GM23338 (cell line): ENCODE results near the gene CT45A1. TPM values are rescaled to one million over a fixed set of nuclear protein-coding genes. Genes with fewer than 3 reads are reported as not detected.
A peak's percentile ranks its signal among the peaks of the same experiment; 100 is the strongest.

Experiments used
- ATAC-seq: fragments of 200-7000 bp; cut with Tn5 transposase; 3 replicates; pipeline ENCODE4 v1.9.1; 2020
- DNase-seq: peaks from one replicate; pipeline ENCODE4 v3.0.0-alpha.2; 2015; ENCODE audit warnings: low spot score
- H2AFZ ChIP-seq: fragments of 200-600 bp; sonication (generic); 2 replicates; pipeline ENCODE4 v1.8.0; 2016; ENCODE audit warnings: antibody characterized with exemption, mild to moderate bottlenecking, moderate library complexity
- H3F3A ChIP-seq: fragments of 200-600 bp; sonication (generic); replicated peaks from 2 replicates; pipeline ENCODE4 v1.8.0; 2017; ENCODE audit warnings: antibody characterized with exemption, mixed run types, low read depth
- H3K27ac ChIP-seq: fragments of 200-600 bp; sonication (generic); 2 replicates; pipeline ENCODE4 v1.6.1; 2016; ENCODE audit warnings: low read depth
- H3K27me3 ChIP-seq: fragments of 200-600 bp; sonication (generic); 2 replicates; pipeline ENCODE4 v1.8.0; 2016; ENCODE audit warnings: mild to moderate bottlenecking, mixed run types, moderate library complexity; ENCODE audit not compliant: insufficient read depth
- H3K36me3 ChIP-seq: fragments of 200-600 bp; sonication (generic); 2 replicates; pipeline ENCODE4 v1.8.0; 2016; ENCODE audit warnings: mild to moderate bottlenecking; ENCODE audit not compliant: insufficient read depth
- H3K4me1 ChIP-seq: fragments of 200-600 bp; sonication (generic); 2 replicates; pipeline ENCODE4 v1.8.0; 2016; ENCODE audit warnings: mild to moderate bottlenecking, moderate library complexity; ENCODE audit not compliant: insufficient read depth
- H3K4me2 ChIP-seq: fragments of 200-600 bp; sonication (generic); 2 replicates; pipeline ENCODE4 v1.7.1; 2017; ENCODE audit warnings: mixed run types
- H3K4me3 ChIP-seq: fragments of 200-600 bp; sonication (generic); 2 replicates; pipeline ENCODE4 v1.6.1; 2016; ENCODE audit warnings: mixed run types
- H3K79me2 ChIP-seq: fragments of 200-600 bp; sonication (generic); replicated peaks from 2 replicates; pipeline ENCODE4 v1.8.0; 2017; ENCODE audit warnings: mild to moderate bottlenecking; ENCODE audit not compliant: insufficient read depth
- H3K9me2 ChIP-seq: fragments of 200-600 bp; sonication (generic); 2 replicates; pipeline ENCODE4 v1.8.0; 2017; ENCODE audit not compliant: insufficient read depth
- H4K20me1 ChIP-seq: fragments of 200-600 bp; sonication (generic); replicated peaks from 2 replicates; pipeline ENCODE4 v1.8.0; 2017; ENCODE audit warnings: mild to moderate bottlenecking; ENCODE audit not compliant: insufficient read depth
- H3K27ac Mint-ChIP-seq: 2 replicates; pipeline ENCODE4 v1.8.0; 2020; ENCODE audit warnings: inconsistent platforms, mild to moderate bottlenecking, moderate library complexity, mixed read lengths
- H3K27me3 Mint-ChIP-seq: 3 replicates; pipeline ENCODE4 v1.8.0; 2022; ENCODE audit warnings: low read depth, mild to moderate bottlenecking, moderate library complexity, mixed read lengths, inconsistent platforms; ENCODE audit not compliant: insufficient read depth, poor library complexity
- H3K36me3 Mint-ChIP-seq: 3 replicates; pipeline ENCODE4 v1.8.0; 2021; ENCODE audit warnings: low read depth, mild to moderate bottlenecking, inconsistent platforms, moderate library complexity, mixed read lengths
- H3K4me1 Mint-ChIP-seq: 3 replicates; pipeline ENCODE4 v1.8.0; 2020; ENCODE audit warnings: mild to moderate bottlenecking, inconsistent platforms, mixed read lengths
- H3K4me3 Mint-ChIP-seq: 3 replicates; pipeline ENCODE4 v1.8.0; 2021; ENCODE audit warnings: moderate library complexity, mild to moderate bottlenecking, inconsistent platforms, mixed read lengths
- H3K9me3 Mint-ChIP-seq: 3 replicates; pipeline ENCODE4 v1.8.0; 2020; ENCODE audit warnings: moderate library complexity, mild to moderate bottlenecking, inconsistent platforms, mixed read lengths
- POLR2AphosphoS5 ChIP-seq: IDR thresholded peaks from 2 replicates; pipeline ENCODE4 v1.6.1; 2016; ENCODE audit warnings: antibody characterized with exemption, low read depth
- ZNF331 ChIP-seq: fragments of 250-450 bp; sonication (Bioruptor Pico); IDR thresholded peaks from 2 replicates; pipeline ENCODE4 v1.5.0; 2020; ENCODE audit warnings: low read depth, mild to moderate bottlenecking, moderate library complexity
- polyA plus RNA-seq: library from polyadenylated mRNA; unstranded; fragments of >200 nt; fragmentation: Nextera tagmentation; extraction: Ambion mirVana; gene quantifications from 2 replicates; pipeline ENCODE4 v1.2.1, GENCODE V29; 2016
- total RNA-seq: library from RNA; depleted of rRNA; stranded (reverse); fragments of >200 nt; shearing (Covaris generic); gene quantifications from 2 replicates; pipeline ENCODE4 v1.2.3, GENCODE V29; 2014
- TF ChIP-seq, protein P1 (sequence below): fragments of 250-450 bp; sonication (Bioruptor Pico); IDR thresholded peaks from 2 replicates; pipeline ENCODE4 v1.5.0; 2020; ENCODE audit warnings: mild to moderate bottlenecking, moderate library complexity
- TF ChIP-seq, protein P2 (sequence below), 2 experiments: fragments of 200-600 bp in 1 of 2; sonication (generic) in 1 of 2; conservative IDR thresholded peaks; 2 replicates each; pipeline versions ENCODE4 v1.5.1 to v1.6.1; 2016 to 2017; ENCODE audit warnings: antibody characterized with exemption in 2 of 2, low read depth in 2 of 2, mild to moderate bottlenecking in 2 of 2, moderate library complexity in 1 of 2

Gene CT45A1
- total and polyA plus RNA-seq, 2 experiments from 2014 or later: not detected

DNA sequence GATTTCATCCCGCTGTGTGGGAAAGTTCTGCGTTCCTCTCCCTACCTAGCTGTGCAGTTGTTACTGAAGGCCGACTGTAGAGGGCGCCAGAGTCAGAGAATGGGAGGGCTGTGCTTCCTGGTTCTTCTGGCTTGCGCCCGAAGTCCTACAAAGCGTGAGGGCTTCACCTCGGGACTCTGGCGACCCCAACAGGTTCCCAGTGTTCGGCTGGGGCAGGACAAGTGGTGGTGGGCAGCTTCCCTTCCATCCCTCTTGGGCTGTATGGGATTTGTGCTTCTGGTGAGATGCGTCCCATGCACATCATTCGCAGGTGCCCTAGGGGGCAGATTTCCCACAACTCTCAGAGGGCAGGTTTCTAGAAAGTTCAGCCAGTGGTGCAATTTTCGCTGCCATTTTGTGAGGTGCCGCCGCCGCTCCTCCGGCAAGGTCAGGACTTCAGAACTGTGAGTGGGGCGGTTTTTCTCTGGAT, 27.3 kb downstream of the CT45A1 start:
- DNase-seq (peak; percentile 78), ATAC-seq (peak; percentile 85)
- Histone ChIP-seq H4K20me1 (no peaks in the 10 kb centered on the region), H3K27ac (no peak overlapping the region), H3K9me2 (no peaks in the 10 kb centered on the region), H3K79me2 (no peaks in the 10 kb centered on the region), H3K4me3 (no peak overlapping the region), H3K27me3 (no peaks in the 10 kb centered on the region), H3F3A (no peaks in the 10 kb centered on the region), H2AFZ (no peak overlapping the region), H3K4me2 (no peak overlapping the region), H3K36me3 (no peaks in the 10 kb centered on the region), H3K4me1 (no peaks in the 10 kb centered on the region)
- TF ChIP-seq, protein P1, sequence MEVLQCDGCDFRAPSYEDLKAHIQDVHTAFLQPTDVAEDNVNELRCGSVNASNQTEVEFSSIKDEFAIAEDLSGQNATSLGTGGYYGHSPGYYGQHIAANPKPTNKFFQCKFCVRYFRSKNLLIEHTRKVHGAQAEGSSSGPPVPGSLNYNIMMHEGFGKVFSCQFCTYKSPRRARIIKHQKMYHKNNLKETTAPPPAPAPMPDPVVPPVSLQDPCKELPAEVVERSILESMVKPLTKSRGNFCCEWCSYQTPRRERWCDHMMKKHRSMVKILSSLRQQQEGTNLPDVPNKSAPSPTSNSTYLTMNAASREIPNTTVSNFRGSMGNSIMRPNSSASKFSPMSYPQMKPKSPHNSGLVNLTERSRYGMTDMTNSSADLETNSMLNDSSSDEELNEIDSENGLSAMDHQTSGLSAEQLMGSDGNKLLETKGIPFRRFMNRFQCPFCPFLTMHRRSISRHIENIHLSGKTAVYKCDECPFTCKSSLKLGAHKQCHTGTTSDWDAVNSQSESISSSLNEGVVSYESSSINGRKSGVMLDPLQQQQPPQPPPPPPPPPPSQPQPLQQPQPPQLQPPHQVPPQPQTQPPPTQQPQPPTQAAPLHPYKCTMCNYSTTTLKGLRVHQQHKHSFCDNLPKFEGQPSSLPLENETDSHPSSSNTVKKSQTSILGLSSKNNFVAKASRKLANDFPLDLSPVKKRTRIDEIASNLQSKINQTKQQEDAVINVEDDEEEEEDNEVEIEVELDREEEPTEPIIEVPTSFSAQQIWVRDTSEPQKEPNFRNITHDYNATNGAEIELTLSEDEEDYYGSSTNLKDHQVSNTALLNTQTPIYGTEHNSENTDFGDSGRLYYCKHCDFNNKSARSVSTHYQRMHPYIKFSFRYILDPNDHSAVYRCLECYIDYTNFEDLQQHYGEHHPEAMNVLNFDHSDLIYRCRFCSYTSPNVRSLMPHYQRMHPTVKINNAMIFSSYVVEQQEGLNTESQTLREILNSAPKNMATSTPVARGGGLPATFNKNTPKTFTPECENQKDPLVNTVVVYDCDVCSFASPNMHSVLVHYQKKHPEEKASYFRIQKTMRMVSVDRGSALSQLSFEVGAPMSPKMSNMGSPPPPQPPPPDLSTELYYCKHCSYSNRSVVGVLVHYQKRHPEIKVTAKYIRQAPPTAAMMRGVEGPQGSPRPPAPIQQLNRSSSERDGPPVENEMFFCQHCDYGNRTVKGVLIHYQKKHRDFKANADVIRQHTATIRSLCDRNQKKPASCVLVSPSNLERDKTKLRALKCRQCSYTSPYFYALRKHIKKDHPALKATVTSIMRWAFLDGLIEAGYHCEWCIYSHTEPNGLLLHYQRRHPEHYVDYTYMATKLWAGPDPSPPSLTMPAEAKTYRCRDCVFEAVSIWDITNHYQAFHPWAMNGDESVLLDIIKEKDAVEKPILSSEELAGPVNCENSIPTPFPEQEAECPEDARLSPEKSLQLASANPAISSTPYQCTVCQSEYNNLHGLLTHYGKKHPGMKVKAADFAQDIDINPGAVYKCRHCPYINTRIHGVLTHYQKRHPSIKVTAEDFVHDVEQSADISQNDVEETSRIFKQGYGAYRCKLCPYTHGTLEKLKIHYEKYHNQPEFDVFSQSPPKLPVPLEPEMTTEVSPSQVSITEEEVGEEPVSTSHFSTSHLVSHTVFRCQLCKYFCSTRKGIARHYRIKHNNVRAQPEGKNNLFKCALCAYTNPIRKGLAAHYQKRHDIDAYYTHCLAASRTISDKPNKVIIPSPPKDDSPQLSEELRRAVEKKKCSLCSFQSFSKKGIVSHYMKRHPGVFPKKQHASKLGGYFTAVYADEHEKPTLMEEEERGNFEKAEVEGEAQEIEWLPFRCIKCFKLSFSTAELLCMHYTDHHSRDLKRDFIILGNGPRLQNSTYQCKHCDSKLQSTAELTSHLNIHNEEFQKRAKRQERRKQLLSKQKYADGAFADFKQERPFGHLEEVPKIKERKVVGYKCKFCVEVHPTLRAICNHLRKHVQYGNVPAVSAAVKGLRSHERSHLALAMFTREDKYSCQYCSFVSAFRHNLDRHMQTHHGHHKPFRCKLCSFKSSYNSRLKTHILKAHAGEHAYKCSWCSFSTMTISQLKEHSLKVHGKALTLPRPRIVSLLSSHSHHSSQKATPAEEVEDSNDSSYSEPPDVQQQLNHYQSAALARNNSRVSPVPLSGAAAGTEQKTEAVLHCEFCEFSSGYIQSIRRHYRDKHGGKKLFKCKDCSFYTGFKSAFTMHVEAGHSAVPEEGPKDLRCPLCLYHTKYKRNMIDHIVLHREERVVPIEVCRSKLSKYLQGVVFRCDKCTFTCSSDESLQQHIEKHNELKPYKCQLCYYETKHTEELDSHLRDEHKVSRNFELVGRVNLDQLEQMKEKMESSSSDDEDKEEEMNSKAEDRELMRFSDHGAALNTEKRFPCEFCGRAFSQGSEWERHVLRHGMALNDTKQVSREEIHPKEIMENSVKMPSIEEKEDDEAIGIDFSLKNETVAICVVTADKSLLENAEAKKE (CRISPR knock-in tag): 0 out of 2 replicates have a peak, but pooled peaks have one; percentile 46
- TF ChIP-seq, protein P2, sequence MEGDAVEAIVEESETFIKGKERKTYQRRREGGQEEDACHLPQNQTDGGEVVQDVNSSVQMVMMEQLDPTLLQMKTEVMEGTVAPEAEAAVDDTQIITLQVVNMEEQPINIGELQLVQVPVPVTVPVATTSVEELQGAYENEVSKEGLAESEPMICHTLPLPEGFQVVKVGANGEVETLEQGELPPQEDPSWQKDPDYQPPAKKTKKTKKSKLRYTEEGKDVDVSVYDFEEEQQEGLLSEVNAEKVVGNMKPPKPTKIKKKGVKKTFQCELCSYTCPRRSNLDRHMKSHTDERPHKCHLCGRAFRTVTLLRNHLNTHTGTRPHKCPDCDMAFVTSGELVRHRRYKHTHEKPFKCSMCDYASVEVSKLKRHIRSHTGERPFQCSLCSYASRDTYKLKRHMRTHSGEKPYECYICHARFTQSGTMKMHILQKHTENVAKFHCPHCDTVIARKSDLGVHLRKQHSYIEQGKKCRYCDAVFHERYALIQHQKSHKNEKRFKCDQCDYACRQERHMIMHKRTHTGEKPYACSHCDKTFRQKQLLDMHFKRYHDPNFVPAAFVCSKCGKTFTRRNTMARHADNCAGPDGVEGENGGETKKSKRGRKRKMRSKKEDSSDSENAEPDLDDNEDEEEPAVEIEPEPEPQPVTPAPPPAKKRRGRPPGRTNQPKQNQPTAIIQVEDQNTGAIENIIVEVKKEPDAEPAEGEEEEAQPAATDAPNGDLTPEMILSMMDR (conservative IDR thresholded peaks at IDR 0.05; ENCODE audit: low read depth in 2 of 2): peak; percentile 53 to 73
- TF ChIP-seq POLR2AphosphoS5 (no peak), ZNF331 (peak; percentile 52; the same call in 1 of the 2 replicates)
- peaks cover 12% of the 10 kb centered on the region; the same call in 2 of the 3 replicates for H3K9me3 Mint-ChIP-seq
- H3K27me3 Mint-ChIP-seq: no peaks in the 10 kb centered on the region
- H3K27ac Mint-ChIP-seq: no peak overlapping the region
- no peaks in the 10 kb centered on the region for H3K4me1 Mint-ChIP-seq
- no peak overlapping the region for H3K4me3 Mint-ChIP-seq
- H3K36me3 Mint-ChIP-seq: peaks cover 6% of the 10 kb centered on the region; the same call in 2 of the 3 replicates
